H1 (cell line): ENCODE measurements around the gene WASHC3. TPM values are rescaled to one million over a fixed set of nuclear protein-coding genes. Genes with fewer than 3 reads are reported as not detected.

Experiments
- CTCF ChIA-PET: fragments of 300-600 bp; sonication (Branson Sonifier 250); formaldehyde crosslinking; loops from one replicate; lab custom pipeline; 2021; ENCODE audit not compliant: partially characterized antibody; lab: Charles Lee
- POLR2A ChIA-PET: fragments of 300-600 bp; sonication (Branson Sonifier 250); formaldehyde crosslinking; loops from one replicate; lab custom pipeline; 2021; ENCODE audit warnings: inconsistent platforms; ENCODE audit not compliant: partially characterized antibody; lab: Charles Lee
- DNase-seq, 2 experiments: peaks; one replicate each; pipeline versions ENCODE4 v3.0.0 to v3.0.0-alpha.2; 2010 to 2022; ENCODE audit warnings: low spot score in 2 of 2, low read depth in 1 of 2, mixed read lengths in 1 of 2
- FAIRE-seq: peaks from 2 replicates; lab custom pipeline; 2011; peaks lifted over from hg19 to GRCh38; lab: Jason Lieb, UNC
- H2AFZ ChIP-seq: 2 replicates; pipeline ENCODE4 v1.8.1; 2012; ENCODE audit warnings: low read length, inconsistent platforms
- H2AK5ac ChIP-seq: 2 replicates; pipeline ENCODE4 v1.6.1; 2013; ENCODE audit warnings: low read depth, low read length
- H2BK120ac ChIP-seq: replicated peaks from 2 replicates; pipeline ENCODE3; 2013; ENCODE audit warnings: low read depth, low read length, inconsistent platforms
- H2BK12ac ChIP-seq: 2 replicates; pipeline ENCODE4 v1.6.1; 2013; ENCODE audit warnings: low read depth, low read length
- H2BK15ac ChIP-seq: 2 replicates; pipeline ENCODE4 v1.6.1; 2013; ENCODE audit warnings: low read length
- H2BK20ac ChIP-seq: 2 replicates; pipeline ENCODE4 v1.6.1; 2013; ENCODE audit warnings: low read length
- H2BK5ac ChIP-seq: 2 replicates; pipeline ENCODE4 v1.6.1; 2013; ENCODE audit warnings: low read depth, low read length
- H3K14ac ChIP-seq: 2 replicates; pipeline ENCODE4 v1.6.1; 2013; ENCODE audit warnings: inconsistent platforms; ENCODE audit not compliant: insufficient read length
- H3K18ac ChIP-seq: 2 replicates; pipeline ENCODE4 v1.6.1; 2013; ENCODE audit warnings: low read length; ENCODE audit errors: extremely low read depth
- H3K23ac ChIP-seq: 2 replicates; pipeline ENCODE4 v1.6.1; 2013; ENCODE audit warnings: inconsistent platforms; ENCODE audit not compliant: insufficient read length
- H3K23me2 ChIP-seq: 2 replicates; pipeline ENCODE4 v1.6.1; 2013; ENCODE audit warnings: low read depth, low read length
- H3K27ac ChIP-seq: 2 replicates; pipeline ENCODE4 v1.6.1; 2011; ENCODE audit warnings: low read depth, low read length, inconsistent platforms
- H3K27me3 ChIP-seq, 4 experiments: replicated peaks in 1 of 4; 1 replicate in 1 of 4; 2 replicates in 3 of 4; pipeline versions ENCODE4 v1.6.1 to v1.8.1; 2011 to 2013; ENCODE audit warnings: low read length in 3 of 4, mild to moderate bottlenecking in 3 of 4, inconsistent platforms in 2 of 4, mixed read lengths in 2 of 4, moderate library complexity in 1 of 4; ENCODE audit not compliant: control insufficient read depth in 3 of 4, insufficient read depth in 3 of 4; ENCODE audit errors: extremely low read depth in 1 of 4
- H3K36me3 ChIP-seq, 4 experiments: 2 replicates each; pipeline versions ENCODE4 v1.6.1 to v1.8.1; 2011 to 2013; ENCODE audit warnings: mild to moderate bottlenecking in 4 of 4, low read length in 3 of 4, moderate library complexity in 2 of 4, control low read depth in 1 of 4, inconsistent platforms in 1 of 4; ENCODE audit not compliant: insufficient read depth in 4 of 4, control insufficient read depth in 2 of 4
- H3K4ac ChIP-seq: replicated peaks from 2 replicates; pipeline ENCODE3; 2013; ENCODE audit warnings: low read length, low read depth, mixed read lengths, inconsistent platforms; ENCODE audit not compliant: insufficient read length
- H3K4me1 ChIP-seq, 4 experiments: replicated peaks in 1 of 4; 1 replicate in 1 of 4; 2 replicates in 3 of 4; pipeline versions ENCODE4 v1.6.1 to v1.8.1; 2011 to 2013; ENCODE audit warnings: low read length in 3 of 4, inconsistent platforms in 2 of 4, mixed read lengths in 1 of 4; ENCODE audit not compliant: insufficient read depth in 4 of 4, control insufficient read depth in 3 of 4
- H3K4me2 ChIP-seq, 2 experiments: 2 replicates each; pipeline versions ENCODE4 v1.6.1 to v1.8.1; 2011 to 2013; ENCODE audit warnings: low read depth in 2 of 2, low read length in 2 of 2, control low read depth in 1 of 2, inconsistent platforms in 1 of 2, mild to moderate bottlenecking in 1 of 2; ENCODE audit not compliant: insufficient read depth in 1 of 2
- H3K4me3 ChIP-seq, 4 experiments: fragments of 200-600, 300-600 bp in 1 of 4; sonication (generic), shearing (Covaris generic), sonication (Bioruptor Twin) in 1 of 4; 2 replicates each; pipeline versions ENCODE4 v1.5.1 to v1.8.1; 2011 to 2016; ENCODE audit warnings: low read length in 4 of 4, low read depth in 3 of 4, control low read depth in 2 of 4, inconsistent platforms in 2 of 4, mild to moderate bottlenecking in 2 of 4, mixed read lengths in 1 of 4, moderate library complexity in 1 of 4; ENCODE audit not compliant: insufficient read depth in 2 of 4; ENCODE audit errors: extremely low read depth in 1 of 4
- H3K56ac ChIP-seq: replicated peaks from 2 replicates; pipeline ENCODE3; 2013; ENCODE audit warnings: low read depth, mild to moderate bottlenecking, mixed read lengths, low read length, inconsistent platforms; ENCODE audit not compliant: insufficient read length
- H3K79me1 ChIP-seq: 2 replicates; pipeline ENCODE4 v1.6.1; 2013; ENCODE audit warnings: low read depth, low read length, control low read depth
- H3K79me2 ChIP-seq, 2 experiments: 2 replicates each; pipeline versions ENCODE4 v1.6.1 to v1.8.1; 2012 to 2013; ENCODE audit warnings: low read length in 2 of 2, mild to moderate bottlenecking in 2 of 2, inconsistent platforms in 1 of 2; ENCODE audit not compliant: insufficient read depth in 2 of 2, control insufficient read depth in 1 of 2
- H3K9ac ChIP-seq, 4 experiments: replicated peaks in 1 of 4; 1 replicate in 1 of 4; 2 replicates in 3 of 4; pipeline versions ENCODE4 v1.6.1 to v1.8.1; 2011 to 2013; ENCODE audit warnings: low read depth in 3 of 4, low read length in 3 of 4, control low read depth in 2 of 4, mild to moderate bottlenecking in 2 of 4, moderate library complexity in 2 of 4, inconsistent platforms in 1 of 4; ENCODE audit errors: extremely low read depth in 1 of 4
- H3K9me3 ChIP-seq, 2 experiments: 2 replicates each; pipeline versions ENCODE4 v1.6.1 to v1.8.1; 2012 to 2013; ENCODE audit warnings: mild to moderate bottlenecking in 2 of 2, moderate library complexity in 2 of 2, control low read depth in 1 of 2, inconsistent platforms in 1 of 2, low read depth in 1 of 2, low read length in 1 of 2, mixed read lengths in 1 of 2; ENCODE audit not compliant: insufficient read depth in 2 of 2
- H4K20me1 ChIP-seq, 2 experiments: replicated peaks in 1 of 2; 2 replicates each; pipeline versions ENCODE3 to v1.8.1; 2011 to 2013; ENCODE audit warnings: inconsistent platforms in 2 of 2, low read length in 2 of 2, mild to moderate bottlenecking in 1 of 2; ENCODE audit not compliant: insufficient read depth in 2 of 2, control insufficient read depth in 1 of 2
- H4K5ac ChIP-seq: 2 replicates; pipeline ENCODE4 v1.6.1; 2013; ENCODE audit warnings: low read length, low read depth, mixed read lengths, inconsistent platforms; ENCODE audit not compliant: insufficient read length
- H4K8ac ChIP-seq: 2 replicates; pipeline ENCODE4 v1.8.0; 2013; ENCODE audit warnings: mild to moderate bottlenecking, moderate library complexity, low read length, inconsistent platforms; ENCODE audit not compliant: insufficient read depth; ENCODE audit errors: extremely low read depth
- H4K91ac ChIP-seq: replicated peaks from 2 replicates; pipeline ENCODE3; 2013; ENCODE audit warnings: low read length, mixed read lengths, inconsistent platforms; ENCODE audit not compliant: insufficient read length
- BRCA1 ChIP-seq: IDR thresholded peaks from 2 replicates; pipeline ENCODE4 v1.6.1; 2012; ENCODE audit warnings: low read depth, low read length, improper control_type of control experiment
- CEBPB ChIP-seq: IDR thresholded peaks from 2 replicates; pipeline ENCODE4 v1.6.1; 2012; ENCODE audit warnings: low read depth, low read length
- EGR1 ChIP-seq: IDR thresholded peaks from 2 replicates; pipeline ENCODE4 v1.6.1; 2011; ENCODE audit warnings: low read depth, low read length, borderline replicate concordance
- FOSL1 ChIP-seq: IDR thresholded peaks from 2 replicates; pipeline ENCODE4 v1.6.1; 2011; ENCODE audit warnings: mild to moderate bottlenecking, low read depth, low read length, moderate library complexity; ENCODE audit not compliant: insufficient read depth
- HDAC2 ChIP-seq, 2 experiments: fragments of 300-600 bp in 1 of 2; sonication (generic) in 1 of 2; IDR thresholded peaks; 2 replicates each; pipeline ENCODE4 v1.6.1; 2011 to 2012; ENCODE audit warnings: low read depth in 2 of 2, low read length in 2 of 2, mild to moderate bottlenecking in 2 of 2, moderate library complexity in 2 of 2, borderline replicate concordance in 1 of 2, inconsistent platforms in 1 of 2
- KDM4A ChIP-seq: IDR thresholded peaks from one replicate; pipeline ENCODE4 v1.7.1; 2012; ENCODE audit warnings: low read depth, mild to moderate bottlenecking, moderate library complexity, low read length, inconsistent platforms; ENCODE audit not compliant: severe bottlenecking
- RAD21 ChIP-seq, 2 experiments: IDR thresholded peaks in 1 of 2; conservative IDR thresholded peaks in 1 of 2; 2 replicates each; pipeline ENCODE4 v1.6.1; 2011; ENCODE audit warnings: low read depth in 2 of 2, low read length in 2 of 2, improper control_type of control experiment in 1 of 2, inconsistent platforms in 1 of 2, mild to moderate bottlenecking in 1 of 2, moderate library complexity in 1 of 2
- RXRA ChIP-seq: IDR thresholded peaks from 2 replicates; pipeline ENCODE4 v1.6.1; 2011; ENCODE audit warnings: low read depth, mild to moderate bottlenecking, low read length, moderate library complexity; ENCODE audit not compliant: insufficient read depth
- SP4 ChIP-seq: IDR thresholded peaks from 2 replicates; pipeline ENCODE4 v1.6.1; 2012; ENCODE audit warnings: low read length, inconsistent platforms
- ZNF274 ChIP-seq: IDR thresholded peaks from 2 replicates; pipeline ENCODE4 v1.7.0; 2012; ENCODE audit warnings: low read length, borderline replicate concordance; ENCODE audit errors: extremely low read depth
- WGBS, 2 experiments: shearing (Covaris generic) in 1 of 2; methylation state at CpG; one replicate each; pipeline versions ENCODE4 v1.1.6 to v1.1.7; 2013 to 2015; ENCODE audit warnings: low lambda C conversion rate in 2 of 2, mixed read lengths in 2 of 2, inconsistent platforms in 1 of 2, low coverage in 1 of 2, missing lambda C conversion rate in 1 of 2; ENCODE audit not compliant: insufficient replicate concordance in 2 of 2, insufficient coverage in 1 of 2, insufficient read length in 1 of 2; ENCODE audit errors: extremely low coverage in 1 of 2, missing lambda C conversion rate in 1 of 2; 5-methylcytosine and 5-hydroxymethylcytosine counted together
- polyA plus RNA-seq, 7 experiments: library from polyadenylated mRNA; depleted of rRNA in 3 of 7; stranded (reverse) in 5 of 7; unstranded in 2 of 7; fragments of >200 nt in 5 of 7; fragments of 200-250 nt in 2 of 7; gene quantifications; 1 replicate in 5 of 7; 2 replicates in 1 of 7; 4 replicates in 1 of 7; pipeline versions ENCODE4 v1.2.1 to v1.2.3, GENCODE V29; 2011 to 2013; ENCODE audit warnings: missing spikeins in 2 of 7, mixed read lengths in 2 of 7
- total RNA-seq: library from RNA; stranded (reverse); fragmentation: NEBNext Ultra II Directional; extraction: Animal tissue kit (Norgen Biotek cat#: 25700); gene quantifications from 2 replicates; pipeline ENCODE4 v1.2.1, GENCODE V29; 2021
- TF ChIP-seq, protein P1 (sequence below): IDR thresholded peaks from 2 replicates; pipeline ENCODE4 v1.6.1; 2012; ENCODE audit warnings: inconsistent platforms

The WASHC3 gene
- total and polyA plus RNA-seq, 2 of the 8 experiments (the other 6 are each of a cell fraction or from before 2014, with no cell fraction given) = 7.4 to 8.3 TPM

GRCh38 chr12:102067574-102068258 lies 5.9 kb upstream of the WASHC3 start:
- H3K9me3 ChIP-seq = no peaks in the 10 kb centered on the region
- no peak overlapping the region for H3K56ac ChIP-seq
- H3K4ac ChIP-seq = no peak overlapping the region
- no peak overlapping the region for H2BK12ac ChIP-seq
- ChIA-PET POLR2A (interaction anchor here (1.0 kb wide), 1 partner anchor 11 kb away, joined by 3 read pairs; no protein-coding TSS in a partner anchor), CTCF (no interaction called here)
- H3K27me3 ChIP-seq = no peaks in the 10 kb centered on the region
- H3K14ac ChIP-seq = no peak overlapping the region
- H2BK120ac ChIP-seq = no peak overlapping the region
- no peak overlapping the region for H3K4me2 ChIP-seq
- H3K27ac ChIP-seq = no peak overlapping the region
- no peak overlapping the region for H2BK5ac ChIP-seq
- DNase-seq = no peak
- H3K18ac ChIP-seq = no peak overlapping the region
- TF ChIP-seq CEBPB (no peak), HDAC2 (IDR thresholded peaks at IDR 0.05; ENCODE audit: borderline replicate concordance in 1 of 2, low read depth in 2 of 2, low read length in 2 of 2) (no peak), RXRA (no peak), SP4 (no peak), BRCA1 (no peak), FOSL1 (no peak), KDM4A (no peak), ZNF274 (no peak), RAD21 (IDR thresholded peaks at IDR 0.05 in 1 of 2, conservative IDR thresholded peaks at IDR 0.05 in 1 of 2; ENCODE audit: low read depth in 2 of 2, low read length in 2 of 2) (no peak), EGR1 (no peak)
- TF ChIP-seq, protein P1, sequence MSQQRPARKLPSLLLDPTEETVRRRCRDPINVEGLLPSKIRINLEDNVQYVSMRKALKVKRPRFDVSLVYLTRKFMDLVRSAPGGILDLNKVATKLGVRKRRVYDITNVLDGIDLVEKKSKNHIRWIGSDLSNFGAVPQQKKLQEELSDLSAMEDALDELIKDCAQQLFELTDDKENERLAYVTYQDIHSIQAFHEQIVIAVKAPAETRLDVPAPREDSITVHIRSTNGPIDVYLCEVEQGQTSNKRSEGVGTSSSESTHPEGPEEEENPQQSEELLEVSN = no peak
- no peaks in the 10 kb centered on the region for H3K79me2 ChIP-seq
- H2AK5ac ChIP-seq = no peak overlapping the region
- H3K9ac ChIP-seq = no peak overlapping the region
- H3K23ac ChIP-seq = no peak overlapping the region
- no peak for FAIRE-seq
- no peak overlapping the region for H2AFZ ChIP-seq
- 95% methylated on average over 5 of the region's 5 CpGs; no CpG with 5 or more reads in 1 of the 2 experiments for WGBS, 2 experiments
- no peak overlapping the region for H3K4me3 ChIP-seq
- H2BK20ac ChIP-seq = no peak overlapping the region
- no peaks in the 10 kb centered on the region for H3K36me3 ChIP-seq
- no peaks in the 10 kb centered on the region for H3K4me1 ChIP-seq
- no peaks in the 10 kb centered on the region; the same call in 1 of the 2 replicates for H3K23me2 ChIP-seq
- H2BK15ac ChIP-seq = no peak overlapping the region
- no peak overlapping the region for H4K8ac ChIP-seq
- no peak overlapping the region for H4K5ac ChIP-seq
- H4K20me1 ChIP-seq = no peaks in the 10 kb centered on the region
- no peaks in the 10 kb centered on the region for H3K79me1 ChIP-seq
- H4K91ac ChIP-seq = no peak overlapping the region
